ENCODE results near the gene STRBP.

The STRBP gene

GRCh38 chr9:123248630-123249029 lies 19.8 kb downstream of the STRBP start:
- Mint-ChIP-seq H3K27me3 (no peaks in the 10 kb centered on the region), H3K4me3 (no peak overlapping the region), H3K36me3 (ENCODE audit: low read depth) (peaks cover 2% of the 10 kb centered on the region), H3K4me1 (peaks cover 81% of the 10 kb centered on the region), H3K27ac (no peak overlapping the region), H3K9me3 (no peaks in the 10 kb centered on the region)
- ATAC-seq (peak; percentile 76), DNase-seq (no peak)

DNA sequence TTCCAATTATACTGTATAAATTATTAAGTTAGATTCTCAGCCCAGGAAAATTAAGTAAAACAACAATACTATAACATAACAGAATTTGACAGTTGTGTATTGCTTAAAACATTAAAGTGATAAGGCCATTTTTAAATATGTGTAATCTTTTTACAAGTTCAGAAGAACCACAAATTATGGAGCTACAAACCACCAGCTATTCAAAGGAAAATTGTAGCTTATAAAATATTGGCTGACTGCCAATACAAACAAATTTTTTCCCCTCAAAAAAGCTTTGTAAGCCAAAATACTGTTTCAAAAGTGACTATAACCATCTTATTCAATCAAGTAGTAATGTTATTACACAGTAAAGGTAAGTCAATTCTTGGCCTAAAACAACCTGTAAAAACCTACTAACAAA lies 21.9 kb downstream of the STRBP start:
- H3K9me3 Mint-ChIP-seq, result no peaks in the 10 kb centered on the region
- no peak for DNase-seq
- no peak overlapping the region for H3K27ac Mint-ChIP-seq
- H3K4me1 Mint-ChIP-seq, result peaks cover 76% of the 10 kb centered on the region
- no peaks in the 10 kb centered on the region for H3K27me3 Mint-ChIP-seq
- H3K36me3 Mint-ChIP-seq (ENCODE audit: low read depth), result no peaks in the 10 kb centered on the region
- ATAC-seq, result no peak
- H3K4me3 Mint-ChIP-seq, result no peak overlapping the region

DNA sequence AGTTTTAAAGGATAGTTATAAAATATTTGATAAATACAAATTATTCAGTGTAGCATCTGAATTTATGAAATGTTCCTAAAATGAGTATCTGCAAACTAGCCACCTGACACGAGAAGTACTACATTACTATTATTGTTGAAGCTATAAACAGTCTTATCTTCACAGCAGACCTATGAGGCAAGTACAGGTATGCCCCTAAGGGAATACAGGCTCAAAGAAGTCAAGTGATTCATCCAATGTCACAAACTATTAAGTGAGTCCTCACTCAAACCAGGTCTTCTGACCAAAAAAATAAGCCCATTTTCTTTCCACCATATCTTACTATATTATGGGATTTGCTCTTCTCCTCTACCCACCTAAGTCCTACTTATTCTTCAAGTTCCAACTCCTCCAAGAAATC lies 28.7 kb downstream of the STRBP start:
- Mint-ChIP-seq H3K4me1 (peaks cover 58% of the 10 kb centered on the region), H3K27me3 (no peaks in the 10 kb centered on the region), H3K4me3 (no peak overlapping the region), H3K9me3 (no peaks in the 10 kb centered on the region), H3K36me3 (ENCODE audit: low read depth) (peaks cover 6% of the 10 kb centered on the region), H3K27ac (no peak overlapping the region)
- DNase-seq (no peak), ATAC-seq (no peak)

GRCh38 chr9:123238365-123238764 lies 30.0 kb downstream of the STRBP start:
- Mint-ChIP-seq H3K27ac (no peak overlapping the region), H3K4me3 (no peak overlapping the region)

DNA sequence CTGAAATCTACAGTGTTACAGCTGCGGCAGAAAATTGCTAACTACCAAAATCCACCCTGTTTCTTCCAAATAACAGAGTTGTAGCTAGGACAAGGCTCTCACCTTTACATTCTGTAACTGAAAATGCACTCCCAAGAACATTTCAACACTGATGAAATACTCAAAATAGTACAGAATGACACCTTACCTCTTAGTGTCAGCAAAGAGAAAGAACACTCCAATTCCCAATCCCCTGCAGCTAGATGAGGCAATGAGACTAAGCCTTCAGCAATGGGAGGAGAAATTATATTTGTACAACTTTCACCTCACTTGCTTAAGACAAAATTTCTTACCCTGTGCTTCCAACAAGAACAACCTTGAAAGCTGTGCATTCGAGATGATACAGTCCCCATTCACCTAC lies 31.2 kb downstream of the STRBP start:
- no peak for ATAC-seq
- H3K27me3 Mint-ChIP-seq, result no peaks in the 10 kb centered on the region
- peaks cover 14% of the 10 kb centered on the region for H3K36me3 Mint-ChIP-seq (ENCODE audit: low read depth)
- no peak overlapping the region for H3K27ac Mint-ChIP-seq
- H3K9me3 Mint-ChIP-seq, result no peaks in the 10 kb centered on the region
- peaks cover 52% of the 10 kb centered on the region for H3K4me1 Mint-ChIP-seq
- DNase-seq, result no peak
- no peak overlapping the region for H3K4me3 Mint-ChIP-seq

More at GRCh38 chr9:123238365-123238764, 30.0 kb downstream of the STRBP start:
- Mint-ChIP-seq H3K9me3 (no peaks in the 10 kb centered on the region), H3K27me3 (no peaks in the 10 kb centered on the region), H3K36me3 (ENCODE audit: low read depth) (peaks cover 14% of the 10 kb centered on the region), H3K4me1 (peaks cover 53% of the 10 kb centered on the region)
- no peak for DNase-seq
- peak; percentile 43 for ATAC-seq

DNA sequence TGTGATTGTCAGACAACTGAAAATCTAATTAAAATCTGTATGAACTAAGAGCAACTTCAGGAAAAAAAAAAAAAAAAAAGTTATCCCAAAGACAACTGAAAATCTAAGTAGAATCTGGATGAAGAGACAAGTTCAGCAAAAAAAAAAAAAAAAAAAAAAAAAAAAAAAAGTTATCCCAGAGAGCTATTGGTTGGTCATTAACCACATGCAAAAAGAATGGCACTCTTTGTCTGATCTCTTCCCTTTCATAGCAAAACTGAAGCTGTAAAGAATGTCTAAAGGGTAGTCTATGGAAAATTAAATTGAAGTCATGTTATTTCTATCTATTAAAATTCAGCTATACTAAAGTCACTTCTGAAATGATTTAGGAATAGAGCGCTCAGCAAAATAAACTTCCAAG lies 32.9 kb downstream of the STRBP start:
- Mint-ChIP-seq H3K36me3 (ENCODE audit: low read depth) (peaks cover 14% of the 10 kb centered on the region), H3K4me1 (peaks cover 46% of the 10 kb centered on the region), H3K9me3 (no peaks in the 10 kb centered on the region), H3K27ac (peak overlapping the region; percentile 60), H3K4me3 (no peak overlapping the region), H3K27me3 (no peaks in the 10 kb centered on the region)
- ATAC-seq (peak; percentile 40), DNase-seq (no peak)

- Mint-ChIP-seq H3K36me3 (ENCODE audit: low read depth) (peaks cover 14% of the 10 kb centered on the region), H3K4me1 (peaks cover 44% of the 10 kb centered on the region), H3K27ac (peak overlapping the region; percentile 60), H3K9me3 (no peaks in the 10 kb centered on the region), H3K4me3 (no peak overlapping the region), H3K27me3 (no peaks in the 10 kb centered on the region)
- DNase-seq (no peak), ATAC-seq (no peak)
Measured at GRCh38 chr9:123234853-123235252, 33.5 kb downstream of the STRBP start.

GRCh38 chr9:123232332-123232731 lies 36.1 kb downstream of the STRBP start:
- Mint-ChIP-seq H3K36me3 (ENCODE audit: low read depth) (peaks cover 13% of the 10 kb centered on the region), H3K4me3 (no peak overlapping the region), H3K27me3 (no peaks in the 10 kb centered on the region), H3K27ac (no peak overlapping the region), H3K4me1 (peaks cover 29% of the 10 kb centered on the region), H3K9me3 (no peaks in the 10 kb centered on the region)
- DNase-seq (no peak), ATAC-seq (no peak)

- DNase-seq (no peak), ATAC-seq (no peak)
- H3K36me3 Mint-ChIP-seq (ENCODE audit: low read depth), result peaks cover 15% of the 10 kb centered on the region
- no peak overlapping the region for H3K27ac Mint-ChIP-seq
- no peaks in the 10 kb centered on the region for H3K27me3 Mint-ChIP-seq
- no peak overlapping the region for H3K4me3 Mint-ChIP-seq
- H3K4me1 Mint-ChIP-seq, result peaks cover 29% of the 10 kb centered on the region
- no peaks in the 10 kb centered on the region for H3K9me3 Mint-ChIP-seq
Measured at GRCh38 chr9:123231421-123231820, 37.0 kb downstream of the STRBP start.

DNA sequence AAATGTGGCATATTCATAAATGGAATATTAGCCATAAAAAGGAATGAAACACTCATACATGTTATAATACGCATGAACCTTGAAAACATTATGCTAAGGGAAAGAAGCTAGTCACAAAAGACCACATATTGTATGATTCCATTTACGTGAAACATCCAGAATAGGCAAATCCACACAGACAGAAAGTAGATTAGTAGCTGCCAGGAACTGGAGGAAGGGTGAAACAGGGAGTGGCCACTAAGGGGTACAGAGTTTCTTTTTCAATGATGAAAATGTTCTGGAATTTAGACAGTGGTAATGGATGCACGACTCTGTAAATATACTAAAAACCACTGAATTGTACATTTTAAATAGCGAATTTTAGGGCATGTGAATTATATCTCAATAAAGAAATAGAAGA lies 39.4 kb downstream of the STRBP start:
- no peaks in the 10 kb centered on the region for H3K9me3 Mint-ChIP-seq
- ATAC-seq (no peak), DNase-seq (no peak)
- H3K27me3 Mint-ChIP-seq, result no peaks in the 10 kb centered on the region
- H3K36me3 Mint-ChIP-seq (ENCODE audit: low read depth), result peaks cover 16% of the 10 kb centered on the region
- no peak overlapping the region for H3K27ac Mint-ChIP-seq
- H3K4me1 Mint-ChIP-seq, result peaks cover 34% of the 10 kb centered on the region
- no peak overlapping the region for H3K4me3 Mint-ChIP-seq

GRCh38 chr9:123225995-123226394 lies 42.4 kb downstream of the STRBP start:
- DNase-seq, result no peak
- peak overlapping the region; percentile 88 for H3K27ac Mint-ChIP-seq
- peaks cover 39% of the 10 kb centered on the region for H3K4me1 Mint-ChIP-seq
- H3K27me3 Mint-ChIP-seq, result no peaks in the 10 kb centered on the region
- ATAC-seq, result peak; percentile 67
- H3K36me3 Mint-ChIP-seq (ENCODE audit: low read depth), result peaks cover 12% of the 10 kb centered on the region
- no peaks in the 10 kb centered on the region for H3K9me3 Mint-ChIP-seq
- H3K4me3 Mint-ChIP-seq, result peak overlapping the region; percentile 52

DNA sequence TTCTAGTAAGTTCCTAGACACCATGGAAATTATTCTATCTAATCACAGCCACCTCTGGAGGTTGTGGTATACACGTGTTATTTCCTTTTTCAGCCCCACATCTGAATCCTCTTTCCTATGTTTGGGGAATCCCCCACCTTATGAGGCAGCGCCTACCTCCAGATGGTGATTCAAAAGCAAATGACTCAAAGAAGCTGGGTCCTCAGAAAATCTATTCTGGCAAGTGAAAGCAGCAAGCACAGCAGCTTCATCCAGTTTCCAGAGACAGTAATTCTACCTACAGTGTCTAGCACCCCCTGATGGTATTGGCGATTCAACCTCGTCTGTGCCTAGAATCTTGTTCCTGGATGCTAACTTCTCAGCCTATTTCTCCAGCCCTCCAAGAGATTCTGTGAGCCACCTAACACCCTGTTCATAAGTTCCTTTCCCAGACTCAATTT lies 43.0 kb downstream of the STRBP start:
- Mint-ChIP-seq H3K9me3 (no peaks in the 10 kb centered on the region), H3K27me3 (no peaks in the 10 kb centered on the region), H3K27ac (peak overlapping the region; percentile 90), H3K4me1 (peaks cover 42% of the 10 kb centered on the region), H3K36me3 (ENCODE audit: low read depth) (peaks cover 12% of the 10 kb centered on the region), H3K4me3 (peak overlapping the region; percentile 52)
- ATAC-seq, result peak; percentile 96
- peak; percentile 52 for DNase-seq

- H3K4me1 Mint-ChIP-seq, result peaks cover 48% of the 10 kb centered on the region
- ATAC-seq, result no peak
Measured at GRCh38 chr9:123220127-123220526, 48.3 kb downstream of the STRBP start.

DNA sequence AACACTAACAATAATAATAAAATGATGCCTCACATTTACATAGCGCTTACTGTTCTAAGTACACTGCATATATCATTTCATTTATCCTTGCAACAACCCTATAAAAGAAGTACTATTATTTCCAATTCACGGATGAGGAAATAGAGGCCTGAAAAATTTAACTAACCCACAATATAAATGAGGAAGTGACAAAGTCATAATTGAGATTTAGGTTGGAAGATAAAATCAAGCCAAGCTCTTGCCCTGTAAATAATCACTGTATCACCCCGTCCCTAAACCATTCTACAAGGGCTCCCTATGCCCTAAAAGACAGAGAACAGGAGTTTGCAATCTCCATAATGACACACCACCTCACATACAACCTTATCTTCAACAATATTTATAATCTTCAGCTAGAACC lies 49.6 kb downstream of the STRBP start:
- DNase-seq, result no peak
- Mint-ChIP-seq H3K4me1 (peaks cover 37% of the 10 kb centered on the region), H3K9me3 (no peaks in the 10 kb centered on the region), H3K27ac (no peak overlapping the region), H3K27me3 (no peaks in the 10 kb centered on the region), H3K4me3 (no peak overlapping the region), H3K36me3 (ENCODE audit: low read depth) (no peaks in the 10 kb centered on the region)
- no peak for ATAC-seq

More at GRCh38 chr9:123220127-123220526, 48.3 kb downstream of the STRBP start:
- no peak overlapping the region for H3K27ac Mint-ChIP-seq
- H3K36me3 Mint-ChIP-seq (ENCODE audit: low read depth), result peaks cover 8% of the 10 kb centered on the region
- DNase-seq, result no peak
- H3K27me3 Mint-ChIP-seq, result no peaks in the 10 kb centered on the region
- no peaks in the 10 kb centered on the region for H3K9me3 Mint-ChIP-seq
- no peak overlapping the region for H3K4me3 Mint-ChIP-seq

DNA sequence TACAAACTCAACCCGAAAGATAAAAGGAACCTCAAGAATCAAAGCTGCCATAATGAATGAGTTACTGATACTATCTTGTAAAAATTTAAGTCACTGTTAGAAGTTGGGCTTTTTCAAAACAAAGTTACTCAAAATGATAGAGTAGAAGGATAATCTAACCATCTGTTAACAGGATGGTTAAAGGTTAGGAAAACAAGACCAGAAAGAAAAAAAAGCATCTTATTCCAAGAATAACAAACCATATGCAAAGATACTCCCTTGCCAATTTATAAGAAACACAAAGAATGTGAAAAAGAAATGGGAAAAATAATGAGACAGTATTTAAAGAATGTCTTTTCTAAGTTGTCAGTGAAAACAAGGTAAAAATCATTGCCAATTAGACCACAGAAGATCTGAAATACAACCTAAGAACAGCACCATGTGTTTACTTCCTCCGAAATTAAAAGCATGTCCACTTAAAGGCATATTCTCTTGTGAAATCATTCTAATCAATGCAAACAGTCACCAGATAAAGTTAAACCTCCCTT lies 51.2 kb downstream of the STRBP start:
- H3K4me1 Mint-ChIP-seq, result peaks cover 34% of the 10 kb centered on the region
- H3K36me3 Mint-ChIP-seq (ENCODE audit: low read depth), result peaks cover 1% of the 10 kb centered on the region
- ATAC-seq, result no peak
- H3K27ac Mint-ChIP-seq, result no peak overlapping the region
- H3K27me3 Mint-ChIP-seq, result no peaks in the 10 kb centered on the region
- no peaks in the 10 kb centered on the region for H3K9me3 Mint-ChIP-seq
- DNase-seq, result no peak
- H3K4me3 Mint-ChIP-seq, result no peak overlapping the region

GRCh38 chr9:123216251-123216797 lies 52.1 kb downstream of the STRBP start:
- Mint-ChIP-seq H3K4me1 (peaks cover 31% of the 10 kb centered on the region), H3K27ac (no peak overlapping the region), H3K9me3 (no peaks in the 10 kb centered on the region), H3K36me3 (ENCODE audit: low read depth) (peaks cover 1% of the 10 kb centered on the region), H3K4me3 (no peak overlapping the region), H3K27me3 (no peaks in the 10 kb centered on the region)
- no peak for DNase-seq
- ATAC-seq, result no peak
